Hepatic stellate cell (primary cell): ENCODE results near the gene BIVM.
A peak's percentile ranks its signal among the peaks of the same experiment; 100 is the strongest.
"Not testable (repeated sequence)": the region's sequence is repeated elsewhere in the genome, so short reads cannot be mapped to it uniquely, and the experiment has no call there.

ENCODE experiments used
- DNase-seq: peaks from one replicate; pipeline ENCODE4 v3.0.0; 2011; ENCODE audit warnings: low spot score

Gene BIVM, protein sequence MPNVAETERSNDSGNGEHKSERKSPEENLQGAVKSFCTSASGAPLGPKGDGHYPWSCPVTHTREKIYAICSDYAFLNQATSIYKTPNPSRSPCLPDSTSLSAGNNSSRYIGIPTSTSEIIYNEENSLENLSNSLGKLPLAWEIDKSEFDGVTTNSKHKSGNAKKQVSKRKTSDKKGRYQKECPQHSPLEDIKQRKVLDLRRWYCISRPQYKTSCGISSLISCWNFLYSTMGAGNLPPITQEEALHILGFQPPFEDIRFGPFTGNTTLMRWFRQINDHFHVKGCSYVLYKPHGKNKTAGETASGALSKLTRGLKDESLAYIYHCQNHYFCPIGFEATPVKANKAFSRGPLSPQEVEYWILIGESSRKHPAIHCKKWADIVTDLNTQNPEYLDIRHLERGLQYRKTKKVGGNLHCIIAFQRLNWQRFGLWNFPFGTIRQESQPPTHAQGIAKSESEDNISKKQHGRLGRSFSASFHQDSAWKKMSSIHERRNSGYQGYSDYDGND

GRCh38 chr13:102798581-102799425 lies at the start of gene BIVM, which contains the start of gene POGLUT2:
Gene BIVM, plus strand, starts transcription at chr13:102799119. Its CDS starts 8,149 bp downstream, at chr13:102807268.
Gene POGLUT2, minus strand, starts transcription at chr13:102798976. Its CDS starts 306 bp downstream, at chr13:102798670.
- DNase-seq: peak; percentile 97

GRCh38 chr13:102751886-102752285 lies 47.0 kb upstream of the BIVM start:
- DNase-seq: no peak

DNA sequence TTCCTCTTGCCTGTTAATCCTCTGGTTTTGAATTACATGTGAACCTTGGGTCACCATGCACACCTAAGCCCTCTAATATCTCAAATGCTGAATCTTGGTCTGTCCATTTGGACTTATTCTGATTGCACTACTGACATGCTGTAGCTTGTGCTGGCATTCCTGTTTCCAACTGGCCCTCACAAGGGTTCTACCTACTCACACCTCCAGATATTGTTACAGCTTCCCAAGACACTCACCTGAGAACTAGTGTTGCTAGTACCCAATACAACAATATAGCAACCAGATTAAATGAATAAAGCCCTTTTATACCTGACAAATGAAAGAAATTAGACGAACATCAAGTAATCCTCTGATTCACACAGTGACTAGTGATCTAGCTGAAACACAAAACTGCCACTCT lies 41.9 kb upstream of the BIVM start:
- no peak for DNase-seq

- no peak for DNase-seq
Measured at GRCh38 chr13:102758842-102759241, 40.1 kb upstream of the BIVM start.

DNA sequence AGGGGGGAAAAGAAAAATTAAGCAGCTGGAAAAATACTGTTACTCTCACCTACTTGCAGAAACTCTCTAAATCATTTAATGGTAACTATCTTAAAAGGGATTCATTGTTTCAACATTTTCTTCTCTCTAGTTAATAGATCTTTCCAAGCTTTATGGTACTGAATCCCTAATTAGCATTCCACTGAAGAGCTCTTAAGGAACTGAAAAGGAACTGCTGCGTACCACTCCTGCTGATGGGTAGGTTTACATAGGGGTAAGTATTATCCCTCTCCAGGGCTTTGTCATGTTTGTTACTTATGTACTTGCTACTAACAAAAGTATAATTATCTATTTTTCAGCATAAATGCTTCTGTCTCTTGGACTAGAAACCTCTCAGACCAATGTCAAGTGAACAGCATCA lies 37.8 kb upstream of the BIVM start:
- no peak for DNase-seq

- DNase-seq: no peak
Measured at GRCh38 chr13:102763741-102764140, 35.2 kb upstream of the BIVM start.

DNA sequence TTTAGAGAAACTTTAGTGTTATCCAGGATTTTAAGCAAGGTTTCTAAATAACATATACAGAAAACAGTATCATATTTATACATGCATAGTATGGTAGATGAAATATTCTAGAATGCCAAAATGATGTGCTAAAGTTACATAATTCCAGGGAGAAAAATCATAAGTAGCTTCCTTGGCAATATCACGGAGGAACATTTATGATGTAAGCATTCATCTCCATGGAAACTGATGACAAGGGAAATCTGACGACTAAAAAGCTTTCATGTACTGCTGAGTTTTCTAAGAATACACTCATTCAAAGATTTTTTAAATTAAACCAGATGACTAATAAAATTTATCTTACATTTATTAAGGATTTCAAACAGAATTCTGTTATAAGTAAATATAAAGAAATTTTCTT lies 30.0 kb upstream of the BIVM start:
- DNase-seq: no peak

GRCh38 chr13:102769679-102770078 lies 29.2 kb upstream of the BIVM start:
- no peak for DNase-seq

GRCh38 chr13:102770435-102770834 lies 28.5 kb upstream of the BIVM start:
- no peak for DNase-seq

DNA sequence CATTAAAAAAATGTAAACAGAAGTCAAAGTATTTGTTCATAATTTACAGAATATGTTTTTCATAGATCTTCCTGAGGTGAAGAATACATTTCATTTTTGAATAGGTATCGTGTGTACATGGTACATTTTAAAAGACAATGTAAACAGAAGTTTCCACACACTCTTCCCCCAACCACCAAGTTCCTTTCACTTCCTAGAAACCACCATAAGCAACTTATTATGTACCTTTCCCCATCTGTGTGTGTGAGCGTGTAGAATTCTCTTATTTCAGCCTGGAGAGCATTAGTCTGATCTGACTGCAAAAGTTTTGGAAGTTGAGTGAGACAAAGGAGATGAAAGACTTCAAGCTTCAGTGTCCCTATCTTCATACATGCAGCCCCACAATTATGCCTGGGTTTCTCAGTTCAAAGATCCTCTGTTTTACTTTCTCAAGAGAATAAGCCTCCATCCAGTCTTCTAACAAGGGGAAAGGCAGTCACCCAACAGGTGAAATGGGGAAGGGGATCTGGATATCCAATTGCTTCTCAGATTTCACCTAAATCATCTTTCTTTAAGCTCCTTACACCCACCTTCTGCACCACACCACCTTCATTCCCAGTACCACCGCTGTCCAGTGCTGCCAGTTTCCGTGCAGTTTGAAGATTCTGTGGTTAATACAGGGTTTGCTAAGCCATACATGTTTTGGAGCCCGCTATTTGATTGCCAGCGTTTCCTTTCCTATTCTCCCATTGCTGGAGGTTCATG lies 27.4 kb upstream of the BIVM start:
- DNase-seq: no peak

DNA sequence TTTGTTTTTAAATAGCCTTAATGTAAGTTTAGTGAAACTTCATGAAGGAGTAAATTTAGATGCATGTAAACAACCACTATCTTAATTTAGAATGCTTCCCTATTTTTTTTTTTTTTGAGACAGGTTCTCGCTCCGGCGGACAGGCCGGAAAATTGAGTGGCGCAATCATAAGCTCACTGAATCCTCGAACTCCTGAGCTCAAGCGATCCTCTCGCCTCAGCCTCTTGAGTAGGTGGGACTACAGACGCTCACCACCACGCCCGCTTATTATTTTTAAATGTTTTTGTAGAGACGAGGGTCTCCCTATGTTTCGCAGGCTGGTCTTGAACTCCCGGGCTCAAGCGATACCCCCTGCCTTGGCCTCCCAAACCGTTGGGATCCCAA lies 26.9 kb upstream of the BIVM start:
- DNase-seq: no peak

DNA sequence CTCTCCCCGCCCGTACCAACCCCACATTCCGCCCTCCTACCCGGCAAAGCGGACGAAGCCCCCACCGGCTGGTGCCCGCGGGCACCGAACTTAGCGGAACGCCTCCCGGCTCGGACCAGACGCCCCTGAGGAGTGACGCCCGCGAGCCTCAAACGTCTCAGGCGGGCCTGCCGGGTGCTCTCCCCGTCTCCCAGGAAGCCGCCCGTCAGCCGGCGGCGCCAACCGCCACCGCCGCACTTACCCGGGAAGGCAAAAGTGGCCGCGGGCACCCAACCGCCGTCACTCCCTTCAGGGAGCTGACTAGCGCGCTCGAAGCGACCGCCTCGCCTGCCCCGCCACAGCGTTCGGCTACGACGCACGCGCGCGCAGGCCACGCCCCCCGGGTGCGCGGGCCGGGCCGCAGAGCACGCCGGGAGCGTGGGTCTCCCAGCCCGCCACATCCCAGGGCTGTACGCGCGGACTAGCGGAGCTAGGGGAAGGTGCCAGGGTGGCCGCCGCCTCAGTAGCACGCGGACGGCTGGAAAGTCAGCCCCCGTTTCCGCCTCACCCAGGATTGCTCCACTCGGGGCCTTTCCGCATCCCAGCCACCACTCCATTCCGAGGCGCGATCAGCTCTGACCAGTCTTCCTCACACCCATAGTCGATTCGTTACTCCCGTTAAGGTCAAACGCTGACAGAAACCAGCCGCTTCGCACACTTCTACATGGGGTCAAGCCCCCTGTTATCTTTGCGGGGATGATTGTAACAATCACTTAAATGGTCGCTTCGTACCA lies 25.3 kb upstream of the BIVM start, which contains the start of gene TEX30:
Gene TEX30 (minus strand): TSS at position 346 of the 773 bp plus-strand sequence. CDS start 3,760 bp downstream, outside the sequence.
- peak; percentile 85 for DNase-seq

DNA sequence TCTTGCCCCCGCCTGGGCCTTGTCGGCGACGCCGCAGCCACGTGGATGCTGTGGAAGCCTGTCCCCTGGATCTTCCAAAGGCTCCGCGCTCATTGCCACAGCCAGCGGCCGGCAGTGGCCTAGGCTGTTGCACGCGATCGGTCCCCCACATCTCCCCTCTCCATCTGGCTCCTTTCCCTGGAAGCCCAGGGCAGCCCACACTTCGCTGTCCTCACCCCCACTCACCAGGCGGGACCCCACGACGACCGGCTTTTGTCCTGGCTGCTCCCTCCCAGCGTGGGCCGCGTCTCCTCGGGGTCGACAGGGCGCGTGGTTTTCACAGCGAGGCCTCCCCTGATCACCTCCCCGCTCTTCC lies 24.7 kb upstream of the BIVM start:
- no peak for DNase-seq

- no peak for DNase-seq
Measured at GRCh38 chr13:102774591-102775520, 24.1 kb upstream of the BIVM start.

DNA sequence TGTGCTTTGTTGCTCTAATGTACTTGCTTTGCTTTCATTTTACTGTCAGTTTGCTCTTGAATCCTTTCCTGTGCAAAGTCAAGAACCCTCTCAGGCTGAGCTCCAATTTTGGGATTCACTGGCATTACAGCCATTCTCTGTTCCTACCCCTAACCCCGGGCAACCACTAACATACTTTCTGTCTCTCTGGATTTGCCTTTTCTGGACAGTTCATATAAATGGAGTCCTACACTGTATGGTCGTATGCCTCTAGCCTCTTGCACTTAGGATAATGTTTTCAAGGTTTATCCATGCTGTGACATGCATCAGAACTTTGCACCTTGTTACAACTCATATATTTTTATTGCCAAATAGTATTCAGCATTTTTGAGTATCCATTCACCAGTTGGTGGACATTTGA lies 22.6 kb upstream of the BIVM start:
- DNase-seq: no peak

DNA sequence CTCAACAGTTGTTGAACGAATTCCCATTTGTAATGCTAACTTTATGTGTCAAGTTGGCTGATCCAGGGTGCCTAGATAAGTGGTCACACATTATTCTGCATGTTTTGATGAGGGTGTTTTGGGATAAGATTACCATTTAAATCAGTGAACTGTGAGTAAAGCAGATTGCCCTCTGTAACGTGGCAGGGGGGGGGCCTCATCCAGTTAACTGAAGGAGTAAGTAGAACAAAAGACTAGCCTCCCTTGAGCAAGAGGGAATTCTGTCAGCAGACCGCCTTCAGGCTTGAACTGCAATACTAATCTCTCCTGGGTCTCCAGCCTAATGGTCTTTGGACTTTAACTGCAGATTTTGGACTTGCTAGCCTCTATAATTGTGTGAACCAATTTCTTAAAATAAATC lies 21.2 kb upstream of the BIVM start:
- DNase-seq: no peak

- DNase-seq: no peak
Measured at GRCh38 chr13:102779436-102780159, 19.3 kb upstream of the BIVM start.

DNA sequence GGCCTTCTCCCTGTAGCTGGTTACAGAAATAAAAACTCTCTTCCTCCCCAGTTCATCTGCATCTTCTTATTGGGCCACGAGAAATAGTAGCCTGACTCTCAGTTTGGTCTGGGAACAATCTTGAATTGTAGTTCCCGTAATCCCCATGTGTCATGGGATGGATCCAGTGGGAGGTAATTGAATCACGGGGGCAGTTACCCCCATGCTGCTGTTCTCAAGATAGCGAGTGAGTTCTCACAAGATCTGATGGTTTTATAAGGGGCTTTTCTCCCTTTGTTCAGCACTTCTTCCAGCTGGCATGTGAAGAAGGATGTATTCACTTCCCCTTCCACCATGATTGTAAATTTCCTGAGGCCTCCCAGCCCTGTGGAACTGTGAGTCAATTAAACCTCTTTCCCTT lies 18.3 kb upstream of the BIVM start:
- DNase-seq: not testable (repeated sequence)

DNA sequence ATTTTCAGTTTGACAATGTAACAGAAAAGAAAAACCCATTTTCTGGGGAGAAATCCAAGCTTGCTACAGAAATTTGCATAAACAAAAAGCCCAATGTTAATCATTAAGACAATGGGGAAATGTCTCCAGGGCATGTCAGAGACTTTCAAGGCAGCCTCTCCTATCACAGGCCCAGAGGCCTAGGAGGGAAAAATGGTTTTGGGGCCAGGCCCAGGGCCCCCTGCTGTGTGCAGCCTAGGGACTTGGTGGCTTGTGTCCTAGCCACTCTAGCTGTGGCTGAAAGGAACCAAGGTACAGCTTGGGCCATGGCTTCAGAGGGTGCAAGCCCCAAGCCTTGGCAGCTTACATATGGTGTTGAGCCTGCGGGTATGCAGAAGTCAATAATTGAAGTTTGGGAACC lies 17.3 kb upstream of the BIVM start:
- DNase-seq: no peak

DNA sequence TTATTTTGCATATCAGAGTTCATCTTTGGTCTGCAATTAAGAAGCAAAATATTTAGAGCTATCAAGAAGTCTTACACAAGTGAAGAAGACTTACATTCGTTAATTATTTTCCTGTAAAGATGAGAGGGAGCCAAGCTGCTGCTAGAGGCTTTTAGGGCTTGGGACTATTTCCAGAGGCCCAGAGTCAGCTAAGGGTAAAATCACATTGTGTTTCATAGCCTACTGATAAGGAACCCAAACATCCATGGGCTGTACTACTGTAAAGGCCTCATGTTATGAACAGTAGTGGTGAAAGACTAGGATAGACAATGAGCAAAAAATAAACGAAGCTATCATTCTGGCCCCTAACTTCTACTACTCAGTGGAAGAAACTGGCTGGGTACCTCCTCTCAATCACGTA lies 14.4 kb upstream of the BIVM start:
- no peak for DNase-seq
